ENCODE data around the gene BCKDK. TPM values are rescaled to one million over a fixed set of nuclear protein-coding genes. Genes with fewer than 3 reads are reported as not detected.

Gene BCKDK
- total RNA-seq, 1 donor from 2014 or later, result 37.0 TPM

GRCh38 chr16:31128711-31129567, 20.8 kb downstream of the BCKDK start:
- Mint-ChIP-seq H3K4me1 (peaks cover 33% of the 10 kb centered on the region), H3K27ac (peak overlapping the region; percentile 80), H3K27me3 (ENCODE audit: low read depth) (no peaks in the 10 kb centered on the region), H3K36me3 (peaks cover 14% of the 10 kb centered on the region), H3K9me3 (no peaks in the 10 kb centered on the region), H3K4me3 (no peak overlapping the region)
- no peak for DNase-seq (ENCODE audit: low spot score in 2 of 2, unreplicated experiment in 2 of 2)
- TF ChIP-seq, protein P1, sequence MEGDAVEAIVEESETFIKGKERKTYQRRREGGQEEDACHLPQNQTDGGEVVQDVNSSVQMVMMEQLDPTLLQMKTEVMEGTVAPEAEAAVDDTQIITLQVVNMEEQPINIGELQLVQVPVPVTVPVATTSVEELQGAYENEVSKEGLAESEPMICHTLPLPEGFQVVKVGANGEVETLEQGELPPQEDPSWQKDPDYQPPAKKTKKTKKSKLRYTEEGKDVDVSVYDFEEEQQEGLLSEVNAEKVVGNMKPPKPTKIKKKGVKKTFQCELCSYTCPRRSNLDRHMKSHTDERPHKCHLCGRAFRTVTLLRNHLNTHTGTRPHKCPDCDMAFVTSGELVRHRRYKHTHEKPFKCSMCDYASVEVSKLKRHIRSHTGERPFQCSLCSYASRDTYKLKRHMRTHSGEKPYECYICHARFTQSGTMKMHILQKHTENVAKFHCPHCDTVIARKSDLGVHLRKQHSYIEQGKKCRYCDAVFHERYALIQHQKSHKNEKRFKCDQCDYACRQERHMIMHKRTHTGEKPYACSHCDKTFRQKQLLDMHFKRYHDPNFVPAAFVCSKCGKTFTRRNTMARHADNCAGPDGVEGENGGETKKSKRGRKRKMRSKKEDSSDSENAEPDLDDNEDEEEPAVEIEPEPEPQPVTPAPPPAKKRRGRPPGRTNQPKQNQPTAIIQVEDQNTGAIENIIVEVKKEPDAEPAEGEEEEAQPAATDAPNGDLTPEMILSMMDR (IDR thresholded peaks at IDR 0.05; ENCODE audit: unreplicated experiment), result no peak

DNA sequence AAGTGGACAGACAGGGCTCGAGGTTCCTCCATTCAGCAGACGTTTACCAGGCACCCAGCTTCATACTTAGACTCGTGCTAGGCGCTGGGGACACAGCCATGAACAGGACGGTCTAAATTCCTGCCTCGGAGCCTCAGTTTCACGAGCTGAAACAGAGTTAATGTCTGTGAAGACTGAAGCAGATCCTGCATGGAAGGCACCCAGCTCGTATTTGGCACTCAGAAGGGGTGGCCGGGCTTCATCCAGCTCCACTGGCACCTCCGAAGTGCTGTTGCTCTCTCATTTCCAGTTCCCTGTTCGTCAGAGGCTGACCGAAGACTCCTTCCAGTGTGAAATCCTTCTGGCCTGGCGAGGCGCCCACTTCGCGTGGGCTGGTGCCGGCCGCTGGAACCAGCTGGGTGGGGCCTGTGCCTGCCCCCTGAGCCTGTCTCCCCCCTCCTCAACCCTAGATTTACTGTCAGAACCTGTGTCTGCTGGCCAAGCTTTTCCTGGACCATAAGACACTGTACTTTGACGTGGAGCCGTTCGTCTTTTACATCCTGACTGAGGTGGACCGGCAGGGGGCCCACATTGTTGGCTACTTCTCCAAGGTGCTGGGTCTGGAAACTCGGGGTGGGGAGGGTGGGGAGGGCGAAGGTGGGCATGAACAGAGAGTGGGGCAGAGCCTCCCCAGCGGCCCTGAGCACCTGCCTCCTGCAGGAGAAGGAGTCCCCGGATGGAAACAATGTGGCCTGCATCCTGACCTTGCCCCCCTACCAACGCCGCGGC, 21.6 kb downstream of the BCKDK start:
- Mint-ChIP-seq H3K4me1 (peaks cover 41% of the 10 kb centered on the region), H3K27ac (peak overlapping the region; percentile 80), H3K9me3 (no peaks in the 10 kb centered on the region), H3K36me3 (peaks cover 12% of the 10 kb centered on the region), H3K4me3 (no peak overlapping the region), H3K27me3 (ENCODE audit: low read depth) (no peaks in the 10 kb centered on the region)
- TF ChIP-seq, protein P1 (IDR thresholded peaks at IDR 0.05; ENCODE audit: unreplicated experiment), result no peak
- DNase-seq (ENCODE audit: low spot score in 2 of 2, unreplicated experiment in 2 of 2), result no peak

DNA sequence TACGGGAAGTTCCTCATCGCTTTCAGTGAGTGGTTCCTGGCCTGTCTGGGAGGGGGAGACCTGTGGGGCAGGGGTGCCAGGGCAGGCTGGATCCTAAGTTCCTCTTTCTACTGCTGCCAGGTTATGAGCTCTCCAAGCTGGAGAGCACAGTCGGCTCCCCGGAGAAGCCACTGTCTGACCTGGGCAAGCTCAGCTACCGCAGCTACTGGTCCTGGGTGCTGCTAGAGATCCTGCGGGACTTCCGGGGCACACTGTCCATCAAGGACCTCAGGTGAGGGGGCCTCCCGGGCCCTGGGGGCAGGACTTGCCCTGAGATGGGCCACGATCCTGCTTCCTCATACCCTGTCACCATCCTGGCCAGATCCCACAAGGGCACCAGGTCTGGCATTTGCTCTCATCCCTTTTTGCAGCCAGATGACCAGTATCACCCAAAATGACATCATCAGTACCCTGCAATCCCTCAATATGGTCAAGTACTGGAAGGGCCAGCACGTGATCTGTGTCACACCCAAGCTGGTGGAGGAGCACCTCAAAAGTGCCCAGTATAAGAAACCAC, 22.2 kb downstream of the BCKDK start:
- H3K27ac Mint-ChIP-seq, result peak overlapping the region; percentile 93
- no peak for DNase-seq (ENCODE audit: low spot score in 2 of 2, unreplicated experiment in 2 of 2)
- H3K36me3 Mint-ChIP-seq, result peaks cover 11% of the 10 kb centered on the region
- no peaks in the 10 kb centered on the region for H3K27me3 Mint-ChIP-seq (ENCODE audit: low read depth)
- TF ChIP-seq, protein P1 (IDR thresholded peaks at IDR 0.05; ENCODE audit: unreplicated experiment), result no peak
- H3K4me1 Mint-ChIP-seq, result peaks cover 42% of the 10 kb centered on the region
- no peak overlapping the region for H3K4me3 Mint-ChIP-seq
- no peaks in the 10 kb centered on the region for H3K9me3 Mint-ChIP-seq

DNA sequence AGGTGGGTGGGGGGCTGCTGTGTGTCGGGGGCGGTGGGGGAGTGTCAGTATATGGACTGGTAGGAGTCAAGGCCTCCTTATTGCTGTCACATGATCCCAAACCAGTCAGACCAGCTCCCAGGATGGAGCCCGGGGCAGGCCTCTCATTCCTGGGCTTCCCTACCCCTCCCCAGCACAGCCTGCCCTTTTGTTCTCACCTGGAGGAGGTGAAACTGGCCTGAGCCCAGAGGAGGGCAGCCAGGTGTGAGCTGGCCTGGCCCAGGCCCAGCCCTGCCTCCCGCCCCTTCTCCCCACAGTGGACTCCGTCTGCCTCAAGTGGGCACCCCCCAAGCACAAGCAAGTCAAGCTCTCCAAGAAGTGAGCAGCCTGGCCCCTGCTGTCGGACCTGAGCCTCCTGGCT, 22.7 kb downstream of the BCKDK start:
- Mint-ChIP-seq H3K36me3 (peaks cover 11% of the 10 kb centered on the region), H3K27ac (peak overlapping the region; percentile 93), H3K9me3 (no peaks in the 10 kb centered on the region), H3K4me3 (peak overlapping the region; percentile 13), H3K4me1 (peaks cover 45% of the 10 kb centered on the region), H3K27me3 (ENCODE audit: low read depth) (no peaks in the 10 kb centered on the region)
- TF ChIP-seq, protein P1 (IDR thresholded peaks at IDR 0.05; ENCODE audit: unreplicated experiment), result no peak
- peak in 1 of 2 experiments; percentile 57 for DNase-seq (ENCODE audit: low spot score in 2 of 2, unreplicated experiment in 2 of 2)

GRCh38 chr16:31131416-31131815, 23.2 kb downstream of the BCKDK start:
- Mint-ChIP-seq H3K27me3 (ENCODE audit: low read depth) (no peaks in the 10 kb centered on the region), H3K4me1 (peaks cover 50% of the 10 kb centered on the region), H3K4me3 (peak overlapping the region; percentile 13), H3K27ac (peak overlapping the region; percentile 93), H3K36me3 (peaks cover 9% of the 10 kb centered on the region), H3K9me3 (no peaks in the 10 kb centered on the region)
- DNase-seq (ENCODE audit: low spot score in 2 of 2, unreplicated experiment in 2 of 2), result no peak
- TF ChIP-seq, protein P1 (IDR thresholded peaks at IDR 0.05; ENCODE audit: unreplicated experiment), result no peak
